Measurements from ENCODE around the gene LRTM2.
"Not testable (repeated sequence)": the region's sequence is repeated elsewhere in the genome, so short reads cannot be mapped to it uniquely, and the experiment has no call there.

LRTM2 gene

DNA sequence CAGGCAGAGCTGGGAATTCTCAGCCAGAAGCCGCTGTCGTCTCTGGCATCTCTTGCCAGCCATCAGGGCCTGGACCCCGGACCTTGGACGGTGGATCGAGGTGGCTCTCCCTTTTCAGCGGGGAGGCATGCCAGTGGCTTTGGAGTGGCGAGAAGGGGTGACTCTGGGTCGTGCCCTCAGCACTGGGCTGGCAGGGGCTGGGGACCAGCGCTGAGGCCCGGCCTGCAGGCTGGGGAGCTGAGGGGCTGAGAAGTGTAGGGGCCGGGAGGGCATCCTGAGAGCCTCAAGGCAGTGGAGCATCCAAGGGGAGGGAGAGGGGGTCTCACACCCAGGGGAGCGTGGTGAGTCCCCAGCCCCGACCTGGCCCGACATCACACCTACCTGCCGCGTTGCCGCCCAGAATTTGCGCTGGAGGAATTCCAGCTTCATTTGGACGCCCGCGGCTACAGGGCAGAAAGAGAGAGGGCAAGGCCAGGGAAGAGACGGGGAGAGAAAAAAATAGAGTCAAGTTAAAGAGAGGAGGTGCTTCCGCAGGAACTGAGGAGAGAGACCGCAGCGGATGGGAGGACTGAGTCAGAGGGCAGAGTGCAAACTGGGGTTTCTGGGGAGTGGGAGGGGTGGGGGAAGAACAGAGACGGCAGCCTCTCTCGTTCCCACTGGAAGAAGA is 9.0 kb upstream of the LRTM2 start:
- no peak for DNase-seq (ENCODE audit: low spot score)

DNA sequence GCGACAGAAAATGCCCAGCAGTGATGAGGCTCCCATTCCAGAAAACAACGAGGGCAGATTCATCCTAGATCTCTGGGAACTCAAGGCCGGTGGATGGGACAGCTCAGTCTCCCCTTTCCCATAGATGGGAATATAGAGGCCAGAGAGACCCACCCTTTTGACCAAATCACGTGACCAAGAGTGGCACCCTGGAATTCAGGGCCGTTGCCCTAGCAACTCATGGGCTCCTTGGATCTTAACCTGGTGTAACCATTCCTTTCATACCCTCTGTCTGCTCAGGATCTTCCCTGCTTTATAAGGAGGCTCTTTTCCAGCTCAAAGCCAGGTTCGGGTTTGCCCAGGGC is 8.4 kb upstream of the LRTM2 start:
- DNase-seq (ENCODE audit: low spot score) = no peak

DNA sequence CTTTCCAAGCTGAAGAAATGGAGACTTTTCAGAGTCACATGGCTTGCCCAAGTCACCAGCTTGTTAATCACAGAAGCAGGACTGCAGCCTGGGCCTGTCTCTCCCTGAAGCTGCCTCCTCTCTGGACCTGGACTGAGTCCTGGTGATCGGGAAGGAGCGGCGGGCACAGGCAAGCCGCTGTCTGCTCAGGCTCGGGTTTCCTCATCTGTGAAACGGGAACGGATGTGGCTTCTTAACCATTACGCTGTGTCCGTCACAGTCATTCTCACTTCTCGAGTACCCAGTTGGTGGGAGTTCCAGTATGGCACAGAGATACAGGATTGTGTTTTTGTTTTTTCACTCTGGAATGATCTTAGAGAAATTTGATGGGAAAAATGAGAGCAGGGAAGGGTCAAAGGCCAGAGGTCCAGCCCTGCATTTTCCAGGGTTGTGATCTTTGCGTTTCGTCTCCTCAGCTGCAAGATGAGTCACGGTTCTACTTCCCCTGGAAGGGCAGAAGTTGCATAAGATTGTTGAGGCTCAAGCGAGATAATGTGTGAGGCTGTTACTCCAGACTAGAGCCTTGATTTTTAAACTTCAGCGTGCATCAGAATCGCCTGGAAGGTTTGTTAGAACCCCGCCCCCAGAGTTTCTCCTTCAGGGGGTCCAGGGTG is 7.6 kb upstream of the LRTM2 start:
- DNase-seq (ENCODE audit: low spot score) = no peak

DNA sequence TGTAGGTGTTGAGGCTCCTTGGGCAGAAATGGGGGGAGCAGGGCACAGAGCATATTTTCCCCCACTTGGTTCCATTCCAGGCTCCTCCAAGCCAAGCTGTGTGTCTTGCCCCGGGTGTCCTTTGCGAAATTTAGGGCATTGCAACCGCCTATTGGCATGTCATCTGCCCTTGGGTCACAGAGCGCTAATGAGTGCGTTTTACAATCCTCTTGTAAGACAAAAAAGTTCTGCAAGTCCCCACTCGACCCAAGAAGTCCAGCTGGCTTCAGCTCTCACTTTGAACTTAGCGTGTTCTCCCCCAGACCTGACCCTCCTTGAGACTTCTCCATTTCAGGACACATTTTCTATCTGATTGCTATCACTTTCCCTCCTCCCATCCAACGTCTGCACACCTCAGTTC is 6.1 kb upstream of the LRTM2 start:
- DNase-seq (ENCODE audit: low spot score) = no peak

DNA sequence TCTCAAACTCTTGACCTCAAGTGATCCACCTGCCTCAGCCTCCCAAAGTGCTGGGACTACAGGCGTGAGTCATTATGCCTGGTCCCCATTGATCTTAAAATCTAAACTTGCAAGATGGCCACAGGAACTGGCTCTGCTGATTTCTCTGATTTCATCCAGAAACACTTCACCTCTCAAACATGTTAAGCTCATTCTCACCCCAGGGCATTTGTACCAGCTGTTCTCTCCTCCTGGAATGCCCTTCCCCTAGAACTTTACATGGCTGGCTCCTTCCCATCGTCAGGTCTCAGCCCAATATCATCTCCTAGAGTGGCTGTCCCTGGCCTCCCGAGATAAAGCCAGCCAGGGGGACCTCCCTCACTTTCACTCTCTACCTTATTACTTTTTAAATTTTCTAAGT is 5.3 kb upstream of the LRTM2 start:
- no peak for DNase-seq (ENCODE audit: low spot score)

DNA sequence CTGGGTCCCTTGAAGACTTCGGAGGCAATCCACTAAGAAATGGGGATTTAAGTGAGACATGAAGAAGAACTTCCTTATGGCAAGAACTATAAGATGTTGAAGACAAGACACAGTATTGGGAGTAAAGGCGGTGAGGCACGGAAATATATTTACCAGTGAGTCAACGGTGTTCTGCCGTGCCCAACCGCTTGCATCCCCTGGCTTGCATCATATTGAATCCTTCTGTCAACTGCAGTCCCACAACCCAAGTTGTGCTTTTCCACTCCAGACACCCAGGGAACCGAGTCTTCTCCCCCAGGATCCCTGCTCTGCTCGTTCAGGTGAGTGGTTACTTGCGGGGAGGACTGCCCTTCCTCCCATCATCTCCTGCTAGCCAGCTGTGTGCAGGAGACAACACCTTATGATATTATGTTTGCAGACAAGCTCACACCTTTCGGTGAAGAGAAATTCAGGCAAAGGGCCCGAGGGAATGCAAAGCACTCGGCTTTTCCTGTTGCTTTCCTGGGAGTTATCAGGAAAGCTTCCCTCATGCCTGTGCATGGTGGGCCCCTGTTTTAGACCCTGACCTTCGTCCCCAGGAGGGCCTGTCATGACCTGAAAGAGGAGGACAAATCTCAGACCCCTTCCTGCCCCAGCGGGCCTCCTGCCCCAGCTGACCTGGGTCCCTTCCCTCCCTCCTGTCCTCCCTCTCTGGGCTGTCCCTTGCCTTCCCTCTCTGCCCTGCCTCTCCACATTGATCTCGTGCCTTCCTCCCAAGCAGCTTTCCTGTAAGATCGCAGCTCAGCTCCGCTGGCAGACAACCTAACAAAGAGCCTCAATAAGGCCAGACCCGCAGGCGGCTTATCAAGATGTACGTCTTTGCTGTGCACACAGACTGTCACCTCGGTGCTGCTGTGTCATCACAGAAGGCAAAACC is 4.3 kb upstream of the LRTM2 start:
- DNase-seq (ENCODE audit: low spot score) = no peak

DNA sequence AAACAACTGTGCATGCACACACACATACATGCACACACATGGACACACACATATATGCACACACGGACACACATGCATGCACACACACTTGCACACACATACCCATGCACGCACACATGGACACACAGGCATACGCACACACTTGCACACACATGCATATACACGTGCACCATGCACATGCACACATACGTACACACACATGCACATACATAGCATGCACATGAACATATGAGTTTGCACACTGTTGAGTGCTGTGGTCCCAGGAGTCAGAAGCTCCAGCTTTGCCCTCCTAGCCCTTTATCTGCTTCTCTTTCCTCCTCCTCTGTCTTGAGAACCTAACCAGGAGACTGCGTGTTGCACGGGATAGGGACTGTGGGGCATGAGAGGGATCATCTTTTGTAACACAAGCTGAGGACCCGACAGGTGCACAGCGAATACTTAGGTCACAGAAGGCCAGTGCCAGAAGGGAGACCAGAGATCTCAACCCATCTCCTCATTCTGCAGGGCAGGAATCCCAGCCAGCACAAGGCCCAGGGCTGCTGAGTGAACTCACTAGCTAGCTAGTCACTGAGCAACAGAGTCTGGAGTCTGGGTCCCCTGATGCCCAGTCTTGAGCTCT is 3.5 kb upstream of the LRTM2 start:
- DNase-seq (ENCODE audit: low spot score) = no peak

DNA sequence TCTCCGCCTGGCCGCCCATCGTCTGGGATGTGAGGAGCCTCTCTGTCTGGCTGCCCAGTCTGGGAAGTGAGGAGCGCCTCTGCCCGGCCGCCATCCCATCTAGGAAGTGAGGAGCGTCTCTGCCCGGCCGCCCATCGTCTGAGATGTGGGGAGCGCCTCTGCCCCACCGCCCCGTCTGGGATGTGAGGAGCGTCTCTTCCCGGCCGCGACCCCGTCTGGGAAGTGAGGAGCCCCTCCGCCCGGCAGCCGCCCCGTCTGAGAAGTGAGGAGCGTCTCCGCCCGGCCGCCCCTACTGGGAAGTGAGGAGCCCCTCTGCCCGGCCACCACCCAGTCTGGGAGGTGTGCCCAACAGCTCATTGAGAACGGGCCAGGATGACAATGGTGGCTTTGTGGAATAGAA is 2.4 kb upstream of the LRTM2 start:
- DNase-seq (ENCODE audit: low spot score) = not testable (repeated sequence)

DNA sequence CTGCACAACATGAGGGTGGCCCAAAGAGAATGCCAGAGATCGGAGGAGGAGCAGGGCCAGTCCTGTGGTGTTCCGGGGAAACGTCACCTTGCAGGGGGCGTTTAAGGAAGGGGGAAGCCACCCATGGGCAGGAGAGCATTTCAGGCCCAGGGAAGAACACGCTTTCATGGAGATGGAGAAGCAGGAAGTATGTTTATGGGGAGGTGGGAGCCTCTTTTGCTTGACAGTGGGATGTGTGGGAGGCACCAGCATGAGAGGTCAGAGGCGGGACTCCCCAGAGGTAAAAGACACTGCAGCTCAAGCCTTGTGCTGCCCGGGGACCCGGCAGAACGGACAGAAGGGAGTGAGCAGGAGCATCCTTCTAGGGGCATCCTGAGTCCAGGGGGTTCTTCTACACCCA is 1.3 kb upstream of the LRTM2 start:
- no peak for DNase-seq (ENCODE audit: low spot score)

DNA sequence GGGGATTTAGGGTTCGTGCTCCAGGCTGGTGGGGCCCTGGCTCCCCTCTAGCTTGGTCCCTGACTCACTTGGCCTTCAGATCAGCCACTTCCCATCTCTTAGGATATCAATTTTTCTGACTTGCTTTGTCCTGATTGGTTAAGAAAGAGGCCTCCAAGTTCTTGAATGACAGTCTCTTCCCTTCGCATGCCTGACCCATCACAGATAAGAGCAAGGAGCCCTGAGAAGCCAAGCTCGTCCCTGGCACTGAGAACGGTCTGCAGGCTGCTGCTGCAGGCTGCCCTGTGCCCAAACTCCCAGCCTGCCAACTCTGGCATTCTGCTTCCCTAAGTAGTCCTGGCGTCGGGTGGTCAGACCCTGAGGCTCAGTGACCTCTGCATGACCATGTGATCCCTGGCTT is 794 bp upstream of the LRTM2 start:
- DNase-seq (ENCODE audit: low spot score) = no peak

DNA sequence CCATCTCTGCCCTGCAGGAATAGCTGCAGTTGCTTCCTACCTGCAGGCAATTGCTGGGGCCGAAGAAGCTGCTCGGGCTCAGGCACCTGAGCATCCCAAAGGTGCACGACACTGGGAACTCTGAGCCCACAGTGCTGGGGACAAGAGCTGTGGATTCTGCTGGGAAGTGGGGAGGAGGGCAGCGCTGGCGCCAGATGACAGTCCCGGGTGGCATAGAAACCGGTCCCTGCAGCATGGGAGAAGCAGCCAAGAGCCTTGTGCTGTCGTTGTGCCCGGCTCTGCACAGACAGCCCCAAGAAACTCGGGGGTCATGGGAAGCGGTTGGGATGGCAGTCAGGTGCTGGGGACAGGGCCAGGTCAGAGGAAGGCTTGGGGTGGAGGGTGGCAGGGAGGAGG is 529 bp downstream of the LRTM2 start:
- DNase-seq (ENCODE audit: low spot score) = no peak

DNA sequence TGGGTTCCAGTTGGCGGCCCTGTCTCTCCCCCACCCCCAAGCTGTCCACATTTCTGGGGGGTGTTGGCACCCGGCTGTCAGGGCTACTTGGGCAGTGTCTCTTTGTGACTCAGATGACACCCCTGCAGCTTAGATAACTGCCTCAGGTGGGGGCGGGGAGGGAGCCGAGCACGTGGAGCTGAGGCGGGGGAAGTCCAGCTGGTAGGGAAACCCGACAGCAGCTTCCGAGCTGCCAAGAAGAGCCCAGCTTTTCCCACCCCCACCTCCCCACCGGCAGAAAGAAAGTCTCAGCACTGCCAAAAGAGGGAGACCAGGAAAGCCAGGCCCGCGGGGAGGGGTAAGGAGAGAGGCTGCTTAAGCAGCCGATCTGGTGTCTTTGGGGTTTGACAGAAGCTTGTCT is 1.4 kb downstream of the LRTM2 start:
- DNase-seq (ENCODE audit: low spot score) = no peak

DNA sequence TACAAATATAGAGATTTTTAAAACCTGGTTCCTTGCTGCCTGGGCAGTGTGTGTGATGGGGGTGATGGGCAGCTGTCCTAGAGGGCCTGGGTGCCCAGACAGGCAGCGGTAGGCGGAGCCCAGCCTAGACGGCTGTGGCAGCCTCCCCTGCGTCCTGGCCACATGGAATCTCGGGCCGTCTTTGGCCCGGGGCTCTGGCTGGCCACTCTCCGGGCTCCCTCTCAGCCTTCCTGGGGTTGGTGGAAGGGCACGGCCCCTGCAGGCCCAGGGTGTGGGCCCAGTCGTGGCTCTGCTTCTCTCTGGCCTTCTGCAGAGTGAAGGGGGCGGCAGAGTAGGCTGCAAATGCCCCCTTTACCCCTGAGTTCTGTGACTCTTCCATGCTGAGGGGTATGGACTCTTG is 2.3 kb downstream of the LRTM2 start:
- DNase-seq (ENCODE audit: low spot score) = no peak

DNA sequence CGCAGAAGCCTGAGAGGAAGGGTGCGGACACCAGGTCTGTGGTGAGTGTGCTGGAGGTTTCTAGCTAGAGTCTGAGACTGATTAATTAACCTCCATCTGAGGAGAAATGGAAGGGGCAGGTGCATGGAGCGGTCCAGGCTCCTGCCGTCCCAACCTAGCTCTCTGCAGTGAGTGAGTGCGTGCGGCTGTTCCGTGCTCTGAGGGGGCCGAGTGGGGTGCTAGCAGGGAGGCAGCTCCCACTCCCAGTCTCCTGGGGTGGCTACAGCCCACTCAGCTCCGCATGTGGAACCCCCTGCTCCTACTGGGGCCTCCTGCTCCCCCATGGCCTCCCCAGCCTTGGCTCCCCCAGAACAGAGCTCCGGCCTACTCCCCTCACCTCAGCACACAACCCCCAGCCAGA is 2.9 kb downstream of the LRTM2 start:
- DNase-seq (ENCODE audit: low spot score) = no peak

DNA sequence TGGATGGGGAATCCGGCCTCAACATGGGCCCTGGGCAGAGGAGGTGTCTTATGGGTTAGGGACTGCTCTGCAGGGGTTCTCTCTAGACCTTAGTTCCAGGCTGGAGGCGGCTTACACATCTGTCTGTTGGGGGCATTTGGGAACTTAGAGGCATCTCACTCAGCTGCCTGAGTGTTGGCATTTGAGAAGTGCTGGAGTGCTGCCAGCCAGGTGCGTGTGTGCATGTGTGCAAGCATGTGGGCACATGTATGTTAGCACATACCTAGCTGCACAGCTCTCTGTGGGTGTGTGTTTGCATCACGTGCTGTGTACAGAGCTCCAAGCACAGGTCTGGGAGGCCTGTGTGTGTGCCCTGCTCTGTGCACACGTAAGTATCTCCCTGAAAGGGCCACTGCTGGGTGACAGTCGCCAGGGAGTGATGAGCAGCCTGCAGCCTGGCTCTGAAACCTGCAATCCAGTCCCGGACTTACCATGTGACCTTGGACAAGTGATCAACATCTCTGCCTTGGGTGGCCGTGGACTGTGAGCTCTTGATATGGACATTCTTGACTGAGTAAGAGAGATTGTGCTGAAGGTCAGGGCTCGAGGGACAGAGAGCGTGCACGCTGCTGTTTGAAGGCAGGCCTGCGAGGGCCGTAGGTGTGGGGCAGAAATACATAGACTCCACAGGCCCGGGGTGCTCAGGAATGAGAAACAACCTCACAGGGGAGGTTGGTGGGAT is 5.2 kb downstream of the LRTM2 start:
- DNase-seq (ENCODE audit: low spot score) = no peak

DNA sequence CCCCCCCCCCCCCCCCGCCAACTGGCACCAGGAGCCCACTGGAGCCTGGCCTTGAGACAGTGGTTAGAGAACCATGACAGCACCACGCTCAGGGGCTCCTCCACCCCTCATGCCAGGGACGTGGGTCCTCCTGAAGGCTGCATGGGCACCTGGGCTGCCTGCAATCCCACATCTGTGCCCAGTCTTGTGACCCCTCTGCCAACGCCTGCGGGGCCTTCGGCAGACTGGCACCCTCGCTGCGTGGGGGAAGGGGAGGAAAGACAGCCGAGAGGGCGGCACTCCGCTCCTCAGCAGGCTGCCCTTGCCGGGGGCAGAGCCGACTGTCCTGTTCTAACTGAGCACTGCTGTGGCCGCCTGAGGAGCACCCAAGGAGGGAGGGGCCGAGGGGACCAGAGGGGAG is 6.0 kb downstream of the LRTM2 start:
- DNase-seq (ENCODE audit: low spot score) = no peak

DNA sequence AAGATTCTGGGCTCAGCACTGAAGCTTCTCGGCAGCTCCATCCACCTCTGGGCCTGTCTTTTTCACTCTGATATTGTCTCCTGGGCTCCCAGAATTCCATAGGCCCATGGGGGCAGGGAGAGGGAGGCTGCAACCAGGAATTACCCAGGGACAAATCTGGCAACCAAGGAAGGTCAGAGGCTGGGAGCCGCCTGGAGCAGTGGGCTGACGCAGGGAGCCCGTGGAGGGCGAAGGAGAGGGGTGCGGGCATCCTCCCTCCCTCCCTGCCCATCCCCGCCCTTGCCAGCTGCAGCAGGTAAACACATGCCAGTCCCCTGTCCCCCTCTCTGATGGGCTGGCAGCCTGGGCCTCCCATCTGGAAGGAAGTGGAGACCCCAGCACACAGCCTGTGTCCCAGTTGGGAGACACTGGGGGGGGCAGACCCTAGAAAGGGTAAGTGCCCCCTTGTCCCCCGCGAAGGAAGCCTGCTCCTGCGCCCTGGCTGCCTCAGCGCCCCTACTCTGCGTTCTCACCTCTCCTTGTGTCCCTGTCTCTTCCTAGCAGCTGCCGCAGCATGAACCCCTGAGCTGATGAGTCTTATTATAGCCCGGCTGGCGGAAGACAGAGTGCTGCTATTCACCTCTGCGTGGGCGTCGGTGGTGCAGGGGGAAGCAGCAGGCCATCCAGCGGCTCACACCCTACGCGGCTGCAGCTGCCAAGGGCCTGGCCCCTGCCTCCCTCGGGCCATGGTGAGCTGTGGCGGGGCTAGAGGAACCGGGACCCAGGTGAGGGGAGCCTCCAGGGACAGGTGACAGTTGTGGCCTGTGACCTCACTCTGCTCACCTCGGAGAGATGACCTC is 6.7 kb downstream of the LRTM2 start:
- no peak for DNase-seq (ENCODE audit: low spot score)

DNA sequence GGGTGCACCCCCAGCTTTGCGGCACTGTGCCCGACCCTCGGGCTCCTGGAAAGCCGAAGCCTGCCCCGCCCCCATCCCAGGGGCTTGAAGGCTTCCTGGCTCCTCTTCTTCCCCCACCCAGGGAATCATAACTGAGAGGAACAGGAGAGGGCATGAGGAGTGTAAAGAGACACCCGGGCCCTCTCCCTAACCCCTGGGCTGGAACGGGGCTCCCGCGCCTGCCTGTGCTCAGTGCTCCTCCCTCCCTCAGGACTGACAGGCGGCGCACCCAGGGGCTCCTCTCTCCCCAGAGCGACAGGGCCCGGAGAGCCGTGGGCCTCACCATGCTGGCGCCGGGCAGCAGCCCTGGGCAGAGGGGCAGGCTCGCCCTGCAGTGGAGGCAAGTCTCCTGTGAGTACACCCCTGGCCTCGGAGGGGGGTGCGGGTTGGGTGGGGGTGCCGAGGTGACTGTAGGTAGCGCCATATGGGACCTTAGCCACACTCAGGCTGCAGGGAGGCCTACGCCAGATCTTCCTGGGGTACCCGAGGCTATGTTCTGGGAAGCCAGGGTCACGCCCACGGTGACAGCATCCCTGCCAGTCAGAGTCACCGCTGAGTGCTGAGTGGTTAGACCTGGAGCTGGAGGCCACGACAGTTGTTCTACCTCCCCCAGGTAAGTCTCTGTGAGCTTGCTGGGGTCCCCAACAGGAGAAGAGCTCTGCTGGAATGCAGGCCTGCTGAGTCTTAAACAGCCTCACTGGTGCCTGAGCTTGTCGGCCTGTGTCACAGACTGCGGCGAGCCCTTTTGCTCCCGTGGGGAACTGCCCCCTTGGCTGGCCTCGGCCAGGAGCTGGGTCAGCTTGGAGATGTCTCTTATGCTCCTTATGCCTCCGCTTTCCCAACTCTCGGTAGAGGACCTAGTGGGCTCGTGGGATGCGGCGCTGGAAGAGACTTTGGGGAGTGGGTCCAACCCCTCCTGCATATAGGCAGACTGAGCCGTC is 7.8 kb downstream of the LRTM2 start:
- DNase-seq (ENCODE audit: low spot score) = no peak

DNA sequence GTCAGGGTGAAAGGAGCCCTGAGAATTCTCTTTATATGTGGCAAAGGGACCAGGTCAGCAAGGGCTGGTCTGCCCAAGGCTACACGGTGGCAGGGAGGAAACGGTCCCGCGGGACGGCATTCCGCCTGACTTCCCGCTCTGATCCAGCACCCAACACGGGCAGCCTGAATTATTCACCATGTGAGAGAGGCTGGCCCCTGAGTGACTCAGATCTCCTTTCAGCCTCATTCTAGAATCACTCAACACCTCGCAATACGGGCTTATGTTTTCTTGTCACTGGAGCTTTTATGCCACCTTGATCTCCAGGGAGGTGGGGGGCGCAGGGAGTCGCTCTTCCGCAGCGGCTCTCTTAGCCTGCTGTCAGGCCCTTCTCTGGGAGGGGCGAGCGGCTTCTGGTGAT is 8.5 kb downstream of the LRTM2 start:
- no peak for DNase-seq (ENCODE audit: low spot score)

DNA sequence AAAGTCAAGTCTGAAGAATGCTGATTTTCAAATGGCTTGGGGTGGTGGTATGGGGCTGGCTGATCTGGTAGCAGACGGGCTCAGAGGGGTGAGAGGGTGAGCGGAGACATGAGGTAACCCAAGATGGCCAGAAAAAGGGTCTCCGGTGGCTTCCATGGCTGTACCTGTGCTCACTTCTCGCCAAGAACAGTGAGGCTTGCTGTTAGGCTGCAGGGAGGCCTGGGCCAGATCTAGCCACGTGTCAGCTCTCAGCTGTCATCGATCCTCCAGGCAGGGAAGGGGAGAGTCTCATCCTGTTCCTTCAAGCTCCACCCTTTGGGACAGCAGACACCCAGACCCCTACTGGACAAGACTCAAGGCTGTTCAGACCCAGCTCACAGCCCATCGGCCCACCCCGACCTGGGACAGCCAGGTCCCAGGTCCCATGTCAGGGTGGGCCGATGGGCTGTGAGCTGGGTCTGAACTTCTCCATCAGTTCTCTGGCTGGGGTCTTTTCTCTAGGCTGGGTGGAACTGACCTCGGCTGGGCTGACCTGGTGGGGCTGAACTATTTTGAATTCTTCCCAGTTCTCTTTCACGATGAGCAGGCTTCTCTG is 9.0 kb downstream of the LRTM2 start:
- no peak for DNase-seq (ENCODE audit: low spot score)

Measured in iPS-NIHi11 (cell line).